Measurements from ENCODE around the gene CHD5. TPM values are rescaled to one million over a fixed set of nuclear protein-coding genes. Genes with fewer than 3 reads are reported as not detected.
A peak's percentile ranks its signal among the peaks of the same experiment; 100 is the strongest.

CHD5 gene
- total RNA-seq, 2 donors from 2014 or later = under 0.01 to 2.1 TPM

- TF ChIP-seq CTCF (IDR thresholded peaks at IDR 0.05) = no peak
- TF ChIP-seq POLR2A (IDR thresholded peaks at IDR 0.05) = no peak
These were observed 29.8 kb downstream of the CHD5 start for GRCh38 chr1:6150006-6150938.

GRCh38 chr1:6149597-6149996, 30.5 kb downstream of the CHD5 start:
- H3K4me1 ChIP-seq = no peaks in the 10 kb centered on the region
- no peak overlapping the region for H3K4me3 ChIP-seq
- DNase-seq (no peak), ATAC-seq (no peak)
- 68 to 90% methylated on average over 1 of the region's 1 CpG for WGBS, 2 donors
- no peak overlapping the region for H3K27ac ChIP-seq
- TF ChIP-seq POLR2A (IDR thresholded peaks at IDR 0.05) (no peak), CTCF (IDR thresholded peaks at IDR 0.05) (no peak)
- H3K36me3 ChIP-seq (replicated peaks in 1 of 2; ENCODE audit: insufficient read depth in 1 of 2, low read depth in 2 of 2) = no peaks in the 10 kb centered on the region
- intact Hi-C loops (cut with DNase I) = no loop called here
- H3K27me3 ChIP-seq = peaks cover 0 to 12% of the 10 kb centered on the region in 2 donors
- no peaks in the 10 kb centered on the region for H3K9me3 ChIP-seq

More at GRCh38 chr1:6150006-6150938, 29.8 kb downstream of the CHD5 start:
- Histone ChIP-seq H3K9me3 (no peaks in the 10 kb centered on the region), H3K27me3 (peaks cover 0 to 12% of the 10 kb centered on the region in 2 donors), H3K4me3 (no peak overlapping the region), H3K36me3 (replicated peaks in 1 of 2; ENCODE audit: insufficient read depth in 1 of 2, low read depth in 2 of 2) (no peaks in the 10 kb centered on the region), H3K4me1 (no peaks in the 10 kb centered on the region), H3K27ac (no peak overlapping the region)
- DNase-seq = no peak
- WGBS, 2 donors = 64 to 78% methylated on average over 11 of the region's 11 CpGs
- intact Hi-C loops (cut with DNase I) = no loop called here
- no peak for ATAC-seq

- Histone ChIP-seq H3K9me3 (no peaks in the 10 kb centered on the region), H3K4me1 (no peaks in the 10 kb centered on the region), H3K27ac (no peak overlapping the region), H3K4me3 (no peak overlapping the region), H3K27me3 (peaks cover 0 to 12% of the 10 kb centered on the region in 2 donors), H3K36me3 (replicated peaks in 1 of 2; ENCODE audit: insufficient read depth in 1 of 2, low read depth in 2 of 2) (no peaks in the 10 kb centered on the region)
- 2 to 4% methylated on average over 32 to 52 of the region's 53 CpGs for WGBS, 2 donors
- no peak for TF ChIP-seq CTCF (IDR thresholded peaks at IDR 0.05)
- no peak for TF ChIP-seq POLR2A (IDR thresholded peaks at IDR 0.05)
- intact Hi-C loops (cut with DNase I) = no loop called here
- peak; percentile 47 to 71 (median 56) for DNase-seq
- ATAC-seq = peak; percentile 76
These were observed 31.5 kb downstream of the CHD5 start for GRCh38 chr1:6148497-6149241.

- Histone ChIP-seq H3K27ac (no peak overlapping the region), H3K4me3 (no peak overlapping the region), H3K9me3 (no peaks in the 10 kb centered on the region), H3K36me3 (replicated peaks in 1 of 2; ENCODE audit: insufficient read depth in 1 of 2, low read depth in 2 of 2) (no peaks in the 10 kb centered on the region), H3K27me3 (peaks cover 0 to 12% of the 10 kb centered on the region in 2 donors), H3K4me1 (no peaks in the 10 kb centered on the region)
- TF ChIP-seq POLR2A (IDR thresholded peaks at IDR 0.05) (no peak), CTCF (IDR thresholded peaks at IDR 0.05) (no peak)
- WGBS, 2 donors = 74 to 78% methylated on average over 21 to 22 of the region's 24 CpGs
- DNase-seq (no peak), ATAC-seq (no peak)
- intact Hi-C loops (cut with DNase I) = no loop called here
These were observed 34.2 kb downstream of the CHD5 start for GRCh38 chr1:6145864-6146410.
